ENCODE results near the gene CLDN20.

DNA sequence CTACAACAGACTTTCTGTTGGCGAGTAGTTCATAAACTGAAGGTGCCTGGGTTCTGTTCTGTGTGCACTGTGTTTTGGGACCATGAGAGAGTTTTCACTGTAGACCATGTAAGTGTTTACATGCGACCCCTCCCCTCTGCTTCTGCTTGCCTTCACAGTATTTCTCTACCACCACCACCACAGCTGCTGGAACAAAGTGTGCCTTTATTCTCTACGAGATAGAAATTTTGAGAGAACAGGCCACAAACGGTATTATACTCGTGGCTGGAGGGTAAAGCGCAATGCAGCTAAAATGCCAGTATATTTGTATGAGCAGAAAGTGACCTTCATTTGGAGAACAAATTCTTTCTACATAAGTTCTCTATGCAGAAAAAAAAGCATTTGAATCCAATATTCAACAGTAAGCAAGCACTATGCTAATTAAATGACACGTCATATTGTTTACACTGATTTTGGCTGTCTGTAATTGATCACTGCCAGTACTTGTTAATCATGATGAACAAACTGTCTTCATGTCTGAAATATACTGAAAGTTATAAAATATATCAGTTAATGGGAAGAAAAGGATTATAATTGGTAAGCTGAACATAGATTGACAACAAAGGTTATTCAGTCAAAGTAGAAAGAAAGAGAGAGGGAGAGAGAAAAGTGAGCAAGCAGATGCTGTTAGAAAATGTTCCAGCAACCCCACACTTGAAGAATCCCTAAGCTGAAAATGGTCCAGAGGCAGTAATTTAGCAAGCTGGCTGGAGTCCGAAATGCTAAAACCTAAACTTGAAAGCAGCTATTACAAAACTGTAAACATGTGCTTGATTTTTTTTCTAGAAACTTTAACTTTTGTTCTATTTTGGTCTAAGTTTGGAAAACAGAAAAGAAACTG is 8.8 kb downstream of the CLDN20 start:
- TF ChIP-seq, protein P1, sequence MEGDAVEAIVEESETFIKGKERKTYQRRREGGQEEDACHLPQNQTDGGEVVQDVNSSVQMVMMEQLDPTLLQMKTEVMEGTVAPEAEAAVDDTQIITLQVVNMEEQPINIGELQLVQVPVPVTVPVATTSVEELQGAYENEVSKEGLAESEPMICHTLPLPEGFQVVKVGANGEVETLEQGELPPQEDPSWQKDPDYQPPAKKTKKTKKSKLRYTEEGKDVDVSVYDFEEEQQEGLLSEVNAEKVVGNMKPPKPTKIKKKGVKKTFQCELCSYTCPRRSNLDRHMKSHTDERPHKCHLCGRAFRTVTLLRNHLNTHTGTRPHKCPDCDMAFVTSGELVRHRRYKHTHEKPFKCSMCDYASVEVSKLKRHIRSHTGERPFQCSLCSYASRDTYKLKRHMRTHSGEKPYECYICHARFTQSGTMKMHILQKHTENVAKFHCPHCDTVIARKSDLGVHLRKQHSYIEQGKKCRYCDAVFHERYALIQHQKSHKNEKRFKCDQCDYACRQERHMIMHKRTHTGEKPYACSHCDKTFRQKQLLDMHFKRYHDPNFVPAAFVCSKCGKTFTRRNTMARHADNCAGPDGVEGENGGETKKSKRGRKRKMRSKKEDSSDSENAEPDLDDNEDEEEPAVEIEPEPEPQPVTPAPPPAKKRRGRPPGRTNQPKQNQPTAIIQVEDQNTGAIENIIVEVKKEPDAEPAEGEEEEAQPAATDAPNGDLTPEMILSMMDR (IDR thresholded peaks at IDR 0.05) = no peak
- TF ChIP-seq ZFX (IDR thresholded peaks at IDR 0.05; ENCODE audit: borderline replicate concordance) = no peak
